Stimulated activated CD8-positive, alpha-beta memory T cell treated with anti-CD3 and anti-CD28 coated beads, Interleukin-7, amount 100 ng/mL, for 4 hours (primary cell): ENCODE results near the gene IKZF2.

Experiments used
- DNase-seq, 2 donors: peaks; one replicate each; pipeline ENCODE4 v3.0.0-alpha.2; 2020; ENCODE audit warnings: low read depth in 2 of 2

The IKZF2 gene

DNA sequence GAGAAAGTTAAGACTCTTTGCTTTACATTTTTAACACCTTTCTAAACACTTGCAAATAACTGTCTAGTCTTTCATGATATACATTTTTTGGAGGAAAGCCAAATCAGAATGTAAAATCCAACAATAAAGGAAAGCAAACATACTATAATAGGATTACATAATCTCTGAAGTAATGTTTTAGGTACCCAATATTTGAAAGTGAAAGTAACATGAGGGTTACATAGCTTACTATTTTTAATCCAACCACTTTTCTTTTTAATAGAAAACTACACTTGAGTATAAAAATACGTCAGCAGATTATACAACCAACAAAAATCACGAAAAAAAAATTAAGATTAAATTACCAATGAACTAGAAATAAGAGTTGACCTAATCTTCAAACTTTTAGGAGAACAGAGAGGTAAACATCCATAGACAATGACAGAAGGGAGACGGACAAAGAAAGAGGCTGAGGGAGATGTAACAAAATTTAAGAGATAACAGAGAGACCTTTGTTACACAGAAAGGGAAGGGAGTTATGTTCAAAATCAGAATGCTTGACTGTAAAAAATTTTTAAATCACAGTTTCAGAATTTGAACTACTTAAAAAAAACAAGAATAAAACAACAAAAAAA is 150.0 kb downstream of the IKZF2 start:
- no peak for DNase-seq

- no peak for DNase-seq
Measured at GRCh38 chr2:212998626-212999359, 152.6 kb downstream of the IKZF2 start.

DNA sequence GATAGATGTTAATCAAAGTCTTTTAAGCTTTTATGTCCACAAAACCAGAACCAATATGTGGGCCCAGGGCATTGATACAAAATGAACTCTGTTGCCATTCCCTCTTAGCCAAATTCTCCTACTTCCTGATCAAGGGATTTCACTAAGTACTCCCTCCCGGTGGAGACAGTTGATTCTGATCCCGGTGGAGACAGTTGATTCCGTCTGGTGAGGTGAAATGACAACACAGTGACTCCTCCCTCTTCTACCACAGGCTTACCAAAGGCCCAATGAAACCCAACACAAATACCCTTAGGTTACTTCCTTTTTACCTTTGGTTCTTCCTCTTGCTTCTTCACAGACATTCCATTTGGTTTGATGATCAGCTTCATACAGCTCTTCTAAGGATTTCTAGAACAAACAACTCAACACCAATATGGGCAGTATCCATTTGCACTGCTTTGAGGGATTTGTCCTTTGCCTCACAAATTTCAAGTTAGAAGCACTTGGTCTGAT is 153.8 kb downstream of the IKZF2 start:
- DNase-seq: no peak

DNA sequence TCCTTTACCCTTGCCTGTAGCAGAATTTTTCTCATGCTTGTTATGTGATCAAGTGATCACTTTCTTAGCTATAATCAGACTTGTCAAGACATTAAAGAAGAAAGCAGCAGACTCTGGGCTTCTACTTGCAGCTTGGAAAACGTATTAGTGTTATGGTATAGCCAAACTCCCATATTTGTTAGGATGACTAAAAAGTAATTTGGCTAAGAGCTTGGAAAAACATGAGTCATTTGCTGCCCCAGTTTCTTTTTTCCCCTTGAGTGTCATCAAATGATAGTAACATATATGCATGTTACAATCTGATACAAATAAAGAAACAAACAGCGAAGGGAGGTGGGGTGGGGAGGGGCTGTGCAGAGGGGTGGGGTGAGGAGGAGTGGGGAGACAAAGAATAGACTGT is 155.5 kb downstream of the IKZF2 start:
- no peak for DNase-seq

GRCh38 chr2:212994976-212995375 is 156.4 kb downstream of the IKZF2 start:
- DNase-seq: no peak

- no peak for DNase-seq
Measured at GRCh38 chr2:212991120-212991519, 160.3 kb downstream of the IKZF2 start.

DNA sequence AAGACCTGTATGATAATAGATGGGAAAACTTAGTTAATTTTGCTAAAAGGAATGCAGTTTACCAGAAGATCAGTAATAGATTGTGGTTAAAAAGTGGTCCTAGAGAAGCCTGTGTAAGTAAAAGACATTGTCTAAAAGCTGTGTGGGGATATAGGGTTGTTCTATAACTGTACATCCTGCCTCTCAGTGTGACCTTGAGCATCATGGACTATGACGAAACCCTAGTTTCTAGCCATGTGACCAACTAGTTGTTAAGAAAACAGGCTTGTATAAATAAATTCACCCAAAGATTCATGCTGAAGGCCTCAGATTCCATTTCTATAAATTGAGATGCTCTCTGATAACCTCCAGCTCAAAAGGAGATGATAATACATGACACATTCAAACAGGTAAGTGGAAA is 160.7 kb downstream of the IKZF2 start:
- DNase-seq: no peak

DNA sequence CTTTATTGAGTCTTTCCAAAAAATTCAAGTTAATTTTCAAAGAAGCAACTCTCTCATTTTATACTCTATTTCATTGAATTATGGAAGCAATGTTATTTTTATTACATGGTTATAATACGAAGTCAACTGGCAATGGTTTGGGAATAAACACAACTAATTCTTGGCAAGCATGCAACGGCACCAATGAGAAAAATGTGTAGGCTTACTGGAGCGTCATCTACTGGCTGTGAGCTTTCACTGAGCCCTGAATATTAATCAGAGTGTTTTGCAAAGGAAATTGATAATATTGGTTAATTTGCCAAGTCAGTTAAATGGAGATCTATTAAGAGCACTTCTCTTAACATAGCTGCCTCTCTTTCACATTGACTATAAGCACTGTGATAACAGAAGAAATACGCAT is 163.9 kb downstream of the IKZF2 start:
- DNase-seq: no peak

DNA sequence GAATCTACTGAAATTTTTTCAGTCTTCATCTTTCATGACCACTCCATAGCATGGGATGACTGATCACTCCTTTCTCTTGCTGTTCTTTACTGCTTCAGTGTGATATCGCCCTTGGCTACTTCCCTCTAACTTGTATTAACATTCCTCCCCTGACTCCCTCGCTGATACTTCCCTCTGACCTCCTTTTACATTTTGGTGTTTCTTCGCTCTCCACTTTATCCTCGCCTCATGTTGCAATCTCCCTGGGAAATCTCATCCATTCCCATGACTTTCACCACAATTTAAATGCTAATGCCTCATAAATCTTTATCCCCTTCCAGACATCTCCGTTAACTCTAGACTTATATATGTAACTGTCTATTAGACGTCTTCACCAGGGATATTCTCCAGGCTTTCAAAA is 167.3 kb downstream of the IKZF2 start:
- no peak for DNase-seq

DNA sequence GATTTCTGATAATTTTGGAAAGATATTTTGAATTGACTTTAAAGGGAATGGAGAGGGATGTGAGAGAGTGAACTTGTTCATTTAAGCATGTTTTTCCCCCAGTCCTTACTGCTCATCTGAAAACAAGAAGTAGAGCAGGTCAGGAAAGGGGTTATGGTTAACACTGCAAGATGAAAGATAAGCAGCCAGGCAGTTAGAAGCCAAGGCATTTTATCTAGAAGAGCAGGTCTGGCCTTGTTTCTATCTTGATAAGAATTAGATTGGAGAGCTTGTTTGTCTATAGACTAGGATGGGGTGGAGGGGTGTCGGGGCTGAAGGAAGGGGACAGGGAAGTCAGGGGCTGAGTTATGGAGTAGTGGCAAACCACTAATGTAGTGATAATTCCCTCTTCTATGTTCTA is 171.6 kb downstream of the IKZF2 start:
- no peak for DNase-seq

DNA sequence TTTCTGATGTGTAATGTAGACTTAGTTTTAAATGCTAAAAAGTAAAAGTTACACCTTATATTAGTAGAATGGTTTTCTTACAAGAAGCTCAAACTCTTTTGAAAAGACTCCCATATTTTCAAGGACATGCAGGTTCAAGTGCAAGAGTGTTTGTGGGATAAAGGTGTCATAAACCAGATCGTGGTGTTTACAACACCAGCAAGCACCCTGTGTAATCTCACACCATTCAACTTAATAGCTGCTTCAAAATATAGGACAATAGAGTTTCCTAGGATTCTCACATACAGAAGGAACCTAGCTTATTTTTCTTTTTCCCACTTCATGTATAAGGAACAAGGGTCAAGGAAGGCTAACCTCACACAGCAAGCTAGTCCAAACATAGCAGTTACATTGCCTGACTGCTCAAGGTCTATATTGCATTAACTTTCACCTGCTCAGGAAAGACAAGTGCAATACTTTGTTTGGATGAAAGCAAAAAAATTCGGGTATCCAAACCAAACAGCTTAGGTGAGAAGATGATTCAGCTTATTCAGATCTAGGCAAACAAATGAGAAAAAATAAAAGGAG is 172.3 kb downstream of the IKZF2 start:
- no peak for DNase-seq

- DNase-seq: no peak
Measured at GRCh38 chr2:212977152-212977551, 174.3 kb downstream of the IKZF2 start.

DNA sequence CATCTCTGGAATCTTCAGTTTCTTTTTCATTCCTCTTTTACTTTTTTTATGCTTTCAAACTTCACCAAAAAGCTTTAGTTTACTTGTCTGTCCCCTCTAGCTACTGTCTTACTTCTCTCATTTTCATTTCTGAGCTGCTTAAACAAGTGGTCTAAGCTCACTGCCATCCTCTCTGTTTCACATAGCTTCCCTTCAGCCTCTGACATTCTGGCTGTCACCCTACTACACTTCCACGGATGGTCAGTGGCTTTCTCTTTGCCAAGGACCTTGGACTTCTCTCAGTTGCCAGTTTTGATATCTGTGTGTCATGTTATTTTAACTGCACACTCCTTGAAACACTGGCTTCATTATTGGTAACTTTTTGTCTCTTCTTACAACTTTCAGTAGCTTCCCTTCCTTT is 176.1 kb downstream of the IKZF2 start:
- no peak for DNase-seq

DNA sequence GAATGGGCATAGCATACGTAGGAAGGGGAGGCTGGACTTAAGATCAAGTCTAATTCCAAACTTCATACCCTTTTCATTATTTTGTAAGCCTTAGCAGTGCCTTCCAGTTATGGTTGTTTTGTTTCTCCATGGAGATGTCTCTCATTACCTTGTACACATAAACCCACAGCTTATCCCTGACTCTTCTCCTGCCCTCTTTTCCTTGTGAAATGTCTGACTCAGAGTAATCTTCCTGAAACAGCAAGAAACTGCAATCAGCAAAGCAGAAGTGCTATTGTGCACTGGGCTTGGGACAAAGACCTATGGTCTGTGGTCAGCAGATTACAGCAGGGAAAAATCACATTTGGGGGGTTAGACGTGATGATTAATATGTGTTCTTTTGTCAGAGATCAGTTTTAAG is 176.7 kb downstream of the IKZF2 start:
- no peak for DNase-seq

- DNase-seq: no peak
Measured at GRCh38 chr2:212973347-212973746, 178.1 kb downstream of the IKZF2 start.

GRCh38 chr2:212970132-212970531 is 181.3 kb downstream of the IKZF2 start:
- no peak for DNase-seq

DNA sequence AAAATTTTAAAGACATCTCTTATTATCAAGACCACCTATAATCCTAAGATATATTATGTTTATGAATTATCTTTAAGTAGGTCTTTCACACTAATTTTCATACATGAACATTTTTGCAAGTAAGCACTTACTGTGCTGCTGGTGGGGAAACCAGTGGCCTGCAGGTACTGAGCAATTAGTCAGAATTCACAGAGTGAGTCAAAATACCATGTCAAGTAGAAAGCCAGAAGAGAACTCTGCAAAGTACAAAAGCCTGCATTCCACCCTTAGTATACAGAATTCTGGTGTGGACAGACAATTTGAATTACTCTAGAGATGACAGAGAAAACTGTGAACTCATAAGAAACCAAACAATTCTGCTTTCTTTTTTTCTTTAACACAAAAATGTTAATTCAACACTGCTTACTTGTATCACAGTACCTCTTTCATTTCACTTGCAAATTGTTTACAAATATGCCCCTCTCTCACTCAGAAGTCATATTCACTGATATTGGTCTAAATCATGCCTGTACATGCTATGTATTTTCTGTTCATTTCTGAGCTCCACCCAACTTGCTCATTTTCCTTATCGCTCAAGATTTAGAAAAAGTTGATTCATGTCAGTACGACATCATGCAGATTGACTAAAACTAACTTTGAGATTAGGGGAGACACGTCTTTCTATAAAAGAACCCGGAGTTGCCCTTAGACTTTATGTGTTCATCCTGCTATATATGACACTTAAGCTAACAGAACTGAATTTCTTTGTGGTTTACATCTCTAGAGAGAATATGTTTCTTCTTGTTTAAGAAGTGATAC is 182.9 kb downstream of the IKZF2 start:
- DNase-seq: no peak

GRCh38 chr2:212966884-212967283 is 184.5 kb downstream of the IKZF2 start:
- DNase-seq: no peak

DNA sequence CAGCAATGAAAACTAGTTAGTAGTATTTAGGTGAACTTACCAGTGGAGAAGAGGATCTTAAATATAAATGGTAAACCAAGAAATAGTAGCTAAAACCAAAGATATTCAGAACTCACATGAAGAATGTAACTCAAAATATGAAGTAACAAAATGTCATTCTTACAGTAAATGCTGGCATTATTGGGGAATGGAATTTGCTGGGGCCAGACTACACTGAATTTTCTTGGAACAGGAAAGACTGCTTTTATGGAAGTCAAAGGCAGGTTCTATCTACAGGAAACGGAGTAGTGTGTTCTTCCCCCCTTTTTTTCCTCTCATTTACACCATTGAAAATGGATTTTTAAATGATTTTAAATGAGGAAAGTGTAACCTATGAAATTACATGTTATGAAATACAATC is 188.7 kb downstream of the IKZF2 start:
- DNase-seq: no peak

DNA sequence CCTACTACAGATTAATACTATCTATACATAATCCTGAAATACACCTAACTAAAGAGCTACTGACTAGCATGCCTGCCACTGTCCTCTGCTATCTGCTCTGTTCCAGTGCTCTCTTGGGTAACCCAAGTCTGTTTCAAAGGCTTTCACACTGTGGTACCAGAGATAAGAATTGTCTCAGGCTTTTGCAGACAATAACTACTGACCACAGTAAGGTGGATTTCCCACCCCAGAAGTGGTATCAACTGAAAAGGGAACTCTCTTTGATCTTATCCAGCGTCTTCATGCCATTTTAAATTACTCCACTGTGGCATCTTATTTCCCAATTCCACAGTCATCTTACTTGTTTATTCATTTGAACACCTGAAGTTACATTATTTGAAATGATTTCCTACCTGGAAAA is 190.2 kb downstream of the IKZF2 start:
- DNase-seq: no peak

DNA sequence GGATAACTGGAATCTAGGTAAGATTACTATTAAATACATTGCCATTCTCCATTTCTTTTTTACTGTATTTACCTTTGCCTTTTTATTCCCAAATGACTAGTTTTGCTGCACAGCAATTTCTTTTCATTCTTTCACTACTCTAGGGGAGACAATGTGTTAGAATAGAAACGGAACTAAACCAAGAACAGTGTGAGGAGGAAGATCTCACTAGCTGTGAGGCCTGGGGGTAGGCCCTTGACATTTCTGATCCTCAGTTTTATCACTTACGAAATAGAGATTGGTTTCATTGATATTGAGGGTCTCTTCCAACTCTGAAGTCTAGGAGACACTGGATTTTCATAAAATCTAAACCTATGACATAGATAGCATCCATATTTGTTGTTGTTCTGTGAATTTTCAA is 191.1 kb downstream of the IKZF2 start:
- DNase-seq: no peak

DNA sequence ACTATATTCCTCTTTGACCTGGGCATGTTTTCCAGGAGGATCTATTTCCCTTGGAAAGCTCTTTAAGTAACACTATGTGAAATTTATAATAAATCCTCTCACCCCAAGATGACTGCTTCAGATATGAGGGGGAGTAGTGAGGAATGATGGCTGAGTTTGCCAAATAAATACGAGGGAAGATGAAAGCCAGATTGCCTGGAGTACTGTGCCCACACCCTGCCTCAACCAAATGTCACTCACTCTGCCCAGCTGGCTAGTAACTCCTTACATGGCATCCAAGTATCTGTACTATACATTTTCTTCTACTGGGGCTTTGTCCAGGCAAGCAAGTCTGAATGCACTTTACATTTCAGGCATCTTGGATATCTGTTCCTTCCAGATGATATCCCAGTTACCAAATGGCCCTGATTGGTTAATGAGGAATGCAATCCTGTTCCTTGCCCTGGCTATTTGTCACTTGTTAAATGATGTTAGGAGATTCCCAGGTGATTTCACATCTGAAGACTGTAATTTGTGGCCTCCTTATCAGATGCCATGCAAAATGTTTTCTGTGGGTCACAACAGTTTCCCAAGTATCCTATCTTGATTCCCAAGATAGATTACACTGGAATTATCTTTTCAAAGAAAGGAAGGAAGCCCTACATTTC is 191.8 kb downstream of the IKZF2 start:
- no peak for DNase-seq
